Skeletal muscle tissue (tissue), 4 donors: Measurements from ENCODE around the gene RAP1GDS1. TPM values are rescaled to one million over a fixed set of nuclear protein-coding genes. Genes with fewer than 3 reads are reported as not detected.

Experiments
- H3K27ac ChIP-seq: one replicate; pipeline ENCODE4 v1.7.0; 2013; ENCODE audit warnings: mild to moderate bottlenecking, low read depth, low read length, inconsistent platforms
- H3K27me3 ChIP-seq, 3 donors: one replicate each; pipeline ENCODE4 v1.7.0; 2013; ENCODE audit warnings: low read length in 3 of 3; ENCODE audit not compliant: control insufficient read depth in 3 of 3, insufficient read depth in 3 of 3
- H3K36me3 ChIP-seq, 3 donors: one replicate each; pipeline ENCODE4 v1.7.0; 2013; ENCODE audit warnings: low read length in 3 of 3; ENCODE audit not compliant: control insufficient read depth in 3 of 3, insufficient read depth in 3 of 3
- H3K4me1 ChIP-seq, 3 donors: one replicate each; pipeline ENCODE4 v1.7.0; 2013; ENCODE audit warnings: low read length in 3 of 3, mild to moderate bottlenecking in 3 of 3; ENCODE audit not compliant: control insufficient read depth in 3 of 3, insufficient read depth in 3 of 3
- H3K4me3 ChIP-seq, 3 donors: one replicate each; pipeline ENCODE4 v1.7.0; 2013; ENCODE audit warnings: low read length in 3 of 3
- H3K9ac ChIP-seq, 3 donors: one replicate each; pipeline ENCODE4 v1.7.0; 2013; ENCODE audit warnings: low read length in 3 of 3, mild to moderate bottlenecking in 3 of 3, moderate library complexity in 2 of 3, low read depth in 1 of 3
- H3K9me3 ChIP-seq, 3 donors: one replicate each; pipeline ENCODE4 v1.7.0; 2013; ENCODE audit warnings: low read length in 3 of 3; ENCODE audit not compliant: control insufficient read depth in 3 of 3
- total RNA-seq: library from RNA; depleted of rRNA; stranded (reverse); fragments of >200 nt; gene quantifications from one replicate; pipeline ENCODE4 v1.2.3, GENCODE V29; 2014
- donor health status: Osteomylitis.

Gene RAP1GDS1
- total RNA-seq, 1 donor from 2014 or later: 27.7 TPM

GRCh38 chr4:98249831-98250230, 11.4 kb upstream of the RAP1GDS1 start:
- Histone ChIP-seq H3K27me3 (no peaks in the 10 kb centered on the region), H3K27ac (no peak overlapping the region)

GRCh38 chr4:98253499-98253898, 7.7 kb upstream of the RAP1GDS1 start:
- Histone ChIP-seq H3K36me3 (no peaks in the 10 kb centered on the region), H3K4me1 (no peaks in the 10 kb centered on the region), H3K4me3 (no peak overlapping the region), H3K27ac (no peak overlapping the region), H3K27me3 (no peaks in the 10 kb centered on the region), H3K9me3 (no peaks in the 10 kb centered on the region), H3K9ac (no peak overlapping the region)

More at GRCh38 chr4:98249831-98250230, 11.4 kb upstream of the RAP1GDS1 start:
- Histone ChIP-seq H3K4me1 (no peaks in the 10 kb centered on the region), H3K9ac (no peak overlapping the region), H3K4me3 (no peak overlapping the region), H3K9me3 (no peaks in the 10 kb centered on the region), H3K36me3 (no peaks in the 10 kb centered on the region)

- H3K27me3 ChIP-seq: no peaks in the 10 kb centered on the region
- H3K9me3 ChIP-seq: no peaks in the 10 kb centered on the region
Observed at GRCh38 chr4:98260047-98260578, 1.1 kb upstream of the RAP1GDS1 start.

GRCh38 chr4:98261405-98262291, 464 bp downstream of the RAP1GDS1 start:
- Histone ChIP-seq H3K9me3 (no peaks in the 10 kb centered on the region), H3K36me3 (no peaks in the 10 kb centered on the region), H3K4me1 (peaks cover 17 to 25% (median 19%) of the 10 kb centered on the region in 3 donors), H3K27me3 (no peaks in the 10 kb centered on the region), H3K27ac (peak overlapping the region; percentile 64), H3K4me3 (peak overlapping the region; percentile 86 to 95 (median 89)), H3K9ac (peak overlapping the region; percentile 74 to 85 (median 82))

More at GRCh38 chr4:98260047-98260578, 1.1 kb upstream of the RAP1GDS1 start:
- peak overlapping the region; percentile 92 to 97 (median 97) for H3K9ac ChIP-seq
- peak overlapping the region; percentile 97 for H3K27ac ChIP-seq
- H3K4me1 ChIP-seq: peaks cover 17 to 25% (median 19%) of the 10 kb centered on the region in 3 donors
- no peaks in the 10 kb centered on the region for H3K36me3 ChIP-seq
- peak overlapping the region; percentile 88 to 93 (median 88) for H3K4me3 ChIP-seq

- Histone ChIP-seq H3K9me3 (no peaks in the 10 kb centered on the region), H3K4me3 (peak overlapping the region; percentile 86 to 95 (median 89)), H3K9ac (peak overlapping the region; percentile 7 to 85 (median 74)), H3K4me1 (peaks cover 17 to 25% (median 19%) of the 10 kb centered on the region in 3 donors), H3K27ac (peak overlapping the region; percentile 64), H3K36me3 (no peaks in the 10 kb centered on the region), H3K27me3 (no peaks in the 10 kb centered on the region)
Observed at GRCh38 chr4:98262431-98262830, 1.2 kb downstream of the RAP1GDS1 start.

- no peaks in the 10 kb centered on the region for H3K9me3 ChIP-seq
- H3K36me3 ChIP-seq: no peaks in the 10 kb centered on the region
- no peaks in the 10 kb centered on the region for H3K27me3 ChIP-seq
Observed at GRCh38 chr4:98267498-98267897, 6.3 kb downstream of the RAP1GDS1 start.

GRCh38 chr4:98275145-98275544, 14.0 kb downstream of the RAP1GDS1 start:
- H3K4me1 ChIP-seq: no peaks in the 10 kb centered on the region
- H3K36me3 ChIP-seq: no peaks in the 10 kb centered on the region
- no peak overlapping the region for H3K27ac ChIP-seq
- H3K27me3 ChIP-seq: no peaks in the 10 kb centered on the region
- no peak overlapping the region for H3K9ac ChIP-seq
- H3K9me3 ChIP-seq: no peaks in the 10 kb centered on the region
- H3K4me3 ChIP-seq: no peak overlapping the region

More at GRCh38 chr4:98267498-98267897, 6.3 kb downstream of the RAP1GDS1 start:
- Histone ChIP-seq H3K27ac (no peak overlapping the region), H3K4me1 (peaks cover 0 to 2% (median 1%) of the 10 kb centered on the region in 3 donors), H3K9ac (no peak overlapping the region), H3K4me3 (no peak overlapping the region)

- Histone ChIP-seq H3K9ac (no peak overlapping the region), H3K27me3 (no peaks in the 10 kb centered on the region), H3K4me3 (no peak overlapping the region), H3K4me1 (peaks cover 0 to 6% (median 0%) of the 10 kb centered on the region in 3 donors), H3K9me3 (peaks cover 0 to 4% (median 0%) of the 10 kb centered on the region in 3 donors), H3K27ac (no peak overlapping the region), H3K36me3 (no peaks in the 10 kb centered on the region)
Observed at GRCh38 chr4:98283219-98284189, 22.3 kb downstream of the RAP1GDS1 start.

GRCh38 chr4:98284640-98285046, 23.5 kb downstream of the RAP1GDS1 start:
- H3K4me1 ChIP-seq: peaks cover 0 to 6% (median 0%) of the 10 kb centered on the region in 3 donors
- H3K27me3 ChIP-seq: no peaks in the 10 kb centered on the region
- no peak overlapping the region for H3K4me3 ChIP-seq
- H3K27ac ChIP-seq: no peak overlapping the region
- no peak overlapping the region for H3K9ac ChIP-seq
- no peaks in the 10 kb centered on the region for H3K36me3 ChIP-seq
- peaks cover 0 to 4% (median 0%) of the 10 kb centered on the region in 3 donors for H3K9me3 ChIP-seq
